ENCODE measurements around the gene SARDH.
A peak's percentile ranks its signal among the peaks of the same experiment; 100 is the strongest.

The SARDH gene

GRCh38 chr9:133737774-133738639, at the start of gene SARDH:
Gene SARDH (minus strand): TSS chr9:133738352. CDS start chr9:133734173, 4,179 bp downstream.
- Mint-ChIP-seq H3K4me1 (peaks cover 45% of the 10 kb centered on the region), H3K4me3 (peak within 1 kb of the TSS; percentile 57), H3K36me3 (no peaks in the 10 kb centered on the region), H3K9me3 (no peaks in the 10 kb centered on the region), H3K27me3 (peaks cover 11% of the 10 kb centered on the region), H3K27ac (no peak within 1 kb of the TSS)
- peak; percentile 61 for ATAC-seq

GRCh38 chr9:133787754-133788025, 49.5 kb upstream of the SARDH start:
- peaks cover 79% of the 10 kb centered on the region for H3K4me1 Mint-ChIP-seq
- peaks cover 72% of the 10 kb centered on the region for H3K36me3 Mint-ChIP-seq
- H3K4me3 Mint-ChIP-seq = no peak overlapping the region
- no peaks in the 10 kb centered on the region for H3K9me3 Mint-ChIP-seq
- no peaks in the 10 kb centered on the region for H3K27me3 Mint-ChIP-seq
- H3K27ac Mint-ChIP-seq = peak overlapping the region; percentile 96
- ATAC-seq = peak; percentile 88

GRCh38 chr9:133786907-133787753, 49.0 kb upstream of the SARDH start:
- peak overlapping the region; percentile 71 for H3K4me3 Mint-ChIP-seq
- H3K27me3 Mint-ChIP-seq = no peaks in the 10 kb centered on the region
- H3K27ac Mint-ChIP-seq = peak overlapping the region; percentile 96
- peaks cover 68% of the 10 kb centered on the region for H3K36me3 Mint-ChIP-seq
- H3K9me3 Mint-ChIP-seq = no peaks in the 10 kb centered on the region
- no peak for ATAC-seq
- peaks cover 79% of the 10 kb centered on the region for H3K4me1 Mint-ChIP-seq

GRCh38 chr9:133786371-133786753, 48.2 kb upstream of the SARDH start:
- H3K4me1 Mint-ChIP-seq = peaks cover 78% of the 10 kb centered on the region
- peaks cover 61% of the 10 kb centered on the region for H3K36me3 Mint-ChIP-seq
- peak overlapping the region; percentile 96 for H3K27ac Mint-ChIP-seq
- H3K4me3 Mint-ChIP-seq = peak overlapping the region; percentile 71
- H3K27me3 Mint-ChIP-seq = no peaks in the 10 kb centered on the region
- no peaks in the 10 kb centered on the region for H3K9me3 Mint-ChIP-seq
- peak; percentile 80 for ATAC-seq

- Mint-ChIP-seq H3K27me3 (no peaks in the 10 kb centered on the region), H3K4me1 (peaks cover 79% of the 10 kb centered on the region), H3K9me3 (no peaks in the 10 kb centered on the region), H3K4me3 (peak overlapping the region; percentile 71), H3K27ac (peak overlapping the region; percentile 96), H3K36me3 (peaks cover 60% of the 10 kb centered on the region)
- no peak for ATAC-seq
These were observed 47.7 kb upstream of the SARDH start for GRCh38 chr9:133785753-133786370.

GRCh38 chr9:133784731-133785561, 46.8 kb upstream of the SARDH start:
- Mint-ChIP-seq H3K4me1 (peaks cover 79% of the 10 kb centered on the region), H3K27me3 (no peaks in the 10 kb centered on the region), H3K9me3 (no peaks in the 10 kb centered on the region), H3K36me3 (peaks cover 56% of the 10 kb centered on the region), H3K4me3 (no peak overlapping the region), H3K27ac (peak overlapping the region; percentile 96)
- ATAC-seq = no peak

GRCh38 chr9:133783331-133783731, 45.2 kb upstream of the SARDH start:
- Mint-ChIP-seq H3K4me3 (no peak overlapping the region), H3K36me3 (peaks cover 57% of the 10 kb centered on the region), H3K9me3 (no peaks in the 10 kb centered on the region), H3K27me3 (no peaks in the 10 kb centered on the region), H3K27ac (peak overlapping the region; percentile 96), H3K4me1 (peaks cover 68% of the 10 kb centered on the region)
- ATAC-seq = peak; percentile 1

- Mint-ChIP-seq H3K9me3 (no peaks in the 10 kb centered on the region), H3K4me1 (peaks cover 59% of the 10 kb centered on the region), H3K27me3 (no peaks in the 10 kb centered on the region), H3K36me3 (peaks cover 58% of the 10 kb centered on the region), H3K27ac (peak overlapping the region; percentile 96), H3K4me3 (no peak overlapping the region)
- peak; percentile 44 for ATAC-seq
These were observed 44.3 kb upstream of the SARDH start for GRCh38 chr9:133782157-133783130.

GRCh38 chr9:133781828-133782135, 43.6 kb upstream of the SARDH start:
- Mint-ChIP-seq H3K27ac (no peak overlapping the region), H3K4me3 (no peak overlapping the region), H3K9me3 (no peaks in the 10 kb centered on the region), H3K27me3 (no peaks in the 10 kb centered on the region), H3K36me3 (peaks cover 61% of the 10 kb centered on the region), H3K4me1 (peaks cover 53% of the 10 kb centered on the region)
- ATAC-seq = no peak

GRCh38 chr9:133780962-133781827, 43.0 kb upstream of the SARDH start:
- Mint-ChIP-seq H3K4me3 (no peak overlapping the region), H3K36me3 (peaks cover 55% of the 10 kb centered on the region), H3K27me3 (no peaks in the 10 kb centered on the region), H3K4me1 (peaks cover 47% of the 10 kb centered on the region), H3K27ac (no peak overlapping the region), H3K9me3 (no peaks in the 10 kb centered on the region)
- ATAC-seq = no peak

GRCh38 chr9:133780404-133780945, 42.3 kb upstream of the SARDH start:
- Mint-ChIP-seq H3K36me3 (peaks cover 52% of the 10 kb centered on the region), H3K4me1 (peaks cover 40% of the 10 kb centered on the region)
- no peak for ATAC-seq

GRCh38 chr9:133779516-133780403, 41.6 kb upstream of the SARDH start:
- H3K27ac Mint-ChIP-seq = no peak overlapping the region
- no peaks in the 10 kb centered on the region for H3K27me3 Mint-ChIP-seq
- no peaks in the 10 kb centered on the region for H3K9me3 Mint-ChIP-seq
- H3K36me3 Mint-ChIP-seq = peaks cover 52% of the 10 kb centered on the region
- H3K4me3 Mint-ChIP-seq = no peak overlapping the region
- no peak for ATAC-seq
- peaks cover 32% of the 10 kb centered on the region for H3K4me1 Mint-ChIP-seq

More at GRCh38 chr9:133780404-133780945, 42.3 kb upstream of the SARDH start:
- Mint-ChIP-seq H3K27me3 (no peaks in the 10 kb centered on the region), H3K9me3 (no peaks in the 10 kb centered on the region), H3K4me3 (no peak overlapping the region), H3K27ac (no peak overlapping the region)
